ENCODE data around the gene SNRPA. TPM values are rescaled to one million over a fixed set of nuclear protein-coding genes. Genes with fewer than 3 reads are reported as not detected.
A peak's percentile ranks its signal among the peaks of the same experiment; 100 is the strongest.

Gene SNRPA
- total and polyA plus RNA-seq, 2 donors, result 58.4 to 60.9 TPM

DNA sequence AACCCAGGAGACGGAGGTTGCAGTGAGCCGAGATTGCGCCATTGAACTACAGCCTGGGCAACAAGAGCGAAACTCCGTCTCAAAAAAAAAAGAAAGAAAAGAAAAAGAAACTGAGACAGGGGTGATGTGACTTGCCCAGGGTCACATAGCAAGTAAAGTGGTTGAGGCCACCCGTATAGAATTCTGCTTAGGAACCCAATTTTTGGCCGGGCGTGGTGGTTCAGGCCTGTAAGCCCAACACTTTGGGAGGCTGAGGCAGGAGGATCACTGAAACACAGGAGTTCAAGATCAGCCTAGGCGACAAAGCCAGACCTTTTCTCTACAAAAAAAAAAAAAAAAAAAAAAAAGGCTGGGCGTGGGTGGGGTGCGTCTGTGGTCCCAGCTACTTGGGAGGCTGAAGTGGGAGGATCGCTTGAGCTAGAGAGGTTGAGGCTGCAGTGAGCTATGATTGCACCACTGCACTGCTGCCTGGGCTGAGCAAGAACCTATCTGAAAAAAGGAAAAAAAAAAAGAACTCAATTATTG lies 1.3 kb downstream of the SNRPA start:
- no peak for DNase-seq (ENCODE audit: low read depth in 6 of 9, low spot score in 9 of 9)
- H3K27ac ChIP-seq (ENCODE audit: low read depth in 1 of 2, low read length in 1 of 2), result no peak overlapping the region
- H3K9me3 ChIP-seq (ENCODE audit: control insufficient read depth in 2 of 2, insufficient read depth in 1 of 2, low read length in 1 of 2), result no peaks in the 10 kb centered on the region
- no peaks in the 10 kb centered on the region for H3K27me3 ChIP-seq (ENCODE audit: control insufficient read depth in 2 of 2, insufficient read depth in 1 of 2, low read length in 1 of 2)
- H3K4me1 ChIP-seq (ENCODE audit: control insufficient read depth in 2 of 2, insufficient read depth in 2 of 2, low read length in 2 of 2), result peaks cover 12 to 46% of the 10 kb centered on the region in 2 donors
- WGBS, result 88% methylated on average over 12 of the region's 12 CpGs
- H3K36me3 ChIP-seq (ENCODE audit: control insufficient read depth in 2 of 2, insufficient read depth in 2 of 2, low read length in 1 of 2), result peaks cover 25 to 32% of the 10 kb centered on the region in 2 donors
- H3K4me3 ChIP-seq (ENCODE audit: low read length in 2 of 2), result peak overlapping the region; percentile 65 to 66

DNA sequence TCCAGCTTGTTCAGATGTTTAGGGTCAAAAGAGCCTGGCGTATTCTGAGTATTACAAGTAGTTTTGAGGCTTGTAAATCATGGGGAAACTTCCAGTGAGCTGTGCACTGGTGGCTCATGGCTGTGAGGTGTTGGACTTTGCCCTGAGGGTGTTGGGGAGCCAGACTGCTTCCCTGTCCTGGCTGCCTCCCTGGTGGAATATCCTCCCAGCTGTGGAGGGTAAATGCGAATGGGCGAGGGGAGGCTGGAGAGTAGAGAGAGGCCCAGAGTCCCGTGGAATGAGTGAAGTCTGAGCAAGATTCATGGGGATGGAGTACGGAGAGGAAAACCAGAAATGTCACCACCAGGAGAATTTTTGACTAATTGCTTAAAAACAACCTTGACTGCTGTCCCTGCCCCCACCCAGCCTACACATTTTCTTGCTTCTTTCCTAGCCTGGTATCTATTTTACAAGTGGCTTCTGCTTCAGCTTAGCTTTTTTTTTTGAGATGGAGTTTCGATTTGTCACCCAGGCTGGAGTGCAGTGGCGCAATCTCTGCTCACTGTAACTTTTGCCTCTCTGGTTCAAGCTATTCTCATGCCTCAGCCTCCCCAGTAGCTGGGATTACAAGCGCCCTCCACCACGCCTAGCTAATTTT lies 3.7 kb downstream of the SNRPA start:
- peak overlapping the region; percentile 34 to 58 for H3K27ac ChIP-seq (ENCODE audit: low read depth in 1 of 2, low read length in 1 of 2)
- 87% methylated on average over 9 of the region's 9 CpGs for WGBS
- peak overlapping the region in 1 of 2 donors; percentile 2 for H3K4me3 ChIP-seq (ENCODE audit: low read length in 2 of 2)
- H3K36me3 ChIP-seq (ENCODE audit: control insufficient read depth in 2 of 2, insufficient read depth in 2 of 2, low read length in 1 of 2), result peaks cover 43 to 51% of the 10 kb centered on the region in 2 donors
- no peak for DNase-seq (ENCODE audit: low read depth in 6 of 9, low spot score in 9 of 9)
- peaks cover 9 to 41% of the 10 kb centered on the region in 2 donors for H3K4me1 ChIP-seq (ENCODE audit: control insufficient read depth in 2 of 2, insufficient read depth in 2 of 2, low read length in 2 of 2)
- no peaks in the 10 kb centered on the region for H3K9me3 ChIP-seq (ENCODE audit: control insufficient read depth in 2 of 2, insufficient read depth in 1 of 2, low read length in 1 of 2)
- H3K27me3 ChIP-seq (ENCODE audit: control insufficient read depth in 2 of 2, insufficient read depth in 1 of 2, low read length in 1 of 2), result no peaks in the 10 kb centered on the region

DNA sequence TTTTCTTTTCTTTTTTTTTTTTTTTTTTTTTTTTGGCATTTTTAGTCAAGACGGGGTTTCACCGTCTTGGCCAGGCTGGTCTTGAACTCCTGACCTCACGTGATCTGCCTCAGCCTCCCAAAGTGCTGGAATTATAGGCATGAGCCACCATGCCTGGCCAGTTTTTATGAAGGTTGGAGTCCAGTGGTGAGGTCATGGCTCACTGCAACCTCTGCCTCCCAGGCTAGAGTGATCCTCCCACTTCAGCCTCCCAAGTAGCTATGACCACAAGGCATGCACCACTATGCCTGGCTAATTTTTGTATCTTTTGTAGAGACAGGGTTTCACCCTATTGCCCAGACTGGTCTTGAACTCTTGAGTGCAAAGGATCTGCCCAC lies 4.2 kb downstream of the SNRPA start:
- Histone ChIP-seq H3K27me3 (ENCODE audit: control insufficient read depth in 2 of 2, insufficient read depth in 1 of 2, low read length in 1 of 2) (no peaks in the 10 kb centered on the region), H3K4me3 (ENCODE audit: low read length in 2 of 2) (no peak overlapping the region), H3K36me3 (ENCODE audit: control insufficient read depth in 2 of 2, insufficient read depth in 2 of 2, low read length in 1 of 2) (peaks cover 48 to 56% of the 10 kb centered on the region in 2 donors), H3K9me3 (ENCODE audit: control insufficient read depth in 2 of 2, insufficient read depth in 1 of 2, low read length in 1 of 2) (no peaks in the 10 kb centered on the region), H3K27ac (ENCODE audit: low read depth in 1 of 2, low read length in 1 of 2) (peak overlapping the region in 1 of 2 donors; percentile 26), H3K4me1 (ENCODE audit: control insufficient read depth in 2 of 2, insufficient read depth in 2 of 2, low read length in 2 of 2) (peaks cover 5 to 36% of the 10 kb centered on the region in 2 donors)
- 99% methylated on average over 3 of the region's 3 CpGs for WGBS
- DNase-seq (ENCODE audit: low read depth in 6 of 9, low spot score in 9 of 9), result no peak

DNA sequence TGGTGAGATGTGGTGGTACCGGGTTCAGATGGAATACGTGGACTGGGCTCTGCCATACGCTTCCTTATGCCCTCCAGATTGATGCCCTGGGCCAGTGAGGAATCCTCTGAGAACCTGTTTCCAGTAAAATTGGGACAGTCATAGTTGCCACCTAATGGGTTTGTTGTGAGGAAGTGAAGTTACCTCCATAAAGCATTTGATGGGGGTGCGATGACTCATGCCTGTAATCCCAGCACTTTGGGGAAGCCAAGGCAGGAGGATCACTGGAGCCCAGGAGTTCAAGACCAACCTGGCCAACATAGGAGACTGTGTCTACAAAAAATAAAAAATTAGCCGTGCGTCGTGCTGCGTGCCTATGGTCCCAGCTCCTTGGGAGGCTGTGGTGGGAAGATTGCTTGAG lies 4.8 kb downstream of the SNRPA start:
- no peak overlapping the region for H3K27ac ChIP-seq (ENCODE audit: low read depth in 1 of 2, low read length in 1 of 2)
- no peak overlapping the region for H3K4me3 ChIP-seq (ENCODE audit: low read length in 2 of 2)
- peaks cover 5 to 36% of the 10 kb centered on the region in 2 donors for H3K4me1 ChIP-seq (ENCODE audit: control insufficient read depth in 2 of 2, insufficient read depth in 2 of 2, low read length in 2 of 2)
- 98% methylated on average over 8 of the region's 8 CpGs for WGBS
- no peaks in the 10 kb centered on the region for H3K9me3 ChIP-seq (ENCODE audit: control insufficient read depth in 2 of 2, insufficient read depth in 1 of 2, low read length in 1 of 2)
- DNase-seq (ENCODE audit: low read depth in 6 of 9, low spot score in 9 of 9), result no peak
- no peaks in the 10 kb centered on the region for H3K27me3 ChIP-seq (ENCODE audit: control insufficient read depth in 2 of 2, insufficient read depth in 1 of 2, low read length in 1 of 2)
- H3K36me3 ChIP-seq (ENCODE audit: control insufficient read depth in 2 of 2, insufficient read depth in 2 of 2, low read length in 1 of 2), result peaks cover 54 to 62% of the 10 kb centered on the region in 2 donors

DNA sequence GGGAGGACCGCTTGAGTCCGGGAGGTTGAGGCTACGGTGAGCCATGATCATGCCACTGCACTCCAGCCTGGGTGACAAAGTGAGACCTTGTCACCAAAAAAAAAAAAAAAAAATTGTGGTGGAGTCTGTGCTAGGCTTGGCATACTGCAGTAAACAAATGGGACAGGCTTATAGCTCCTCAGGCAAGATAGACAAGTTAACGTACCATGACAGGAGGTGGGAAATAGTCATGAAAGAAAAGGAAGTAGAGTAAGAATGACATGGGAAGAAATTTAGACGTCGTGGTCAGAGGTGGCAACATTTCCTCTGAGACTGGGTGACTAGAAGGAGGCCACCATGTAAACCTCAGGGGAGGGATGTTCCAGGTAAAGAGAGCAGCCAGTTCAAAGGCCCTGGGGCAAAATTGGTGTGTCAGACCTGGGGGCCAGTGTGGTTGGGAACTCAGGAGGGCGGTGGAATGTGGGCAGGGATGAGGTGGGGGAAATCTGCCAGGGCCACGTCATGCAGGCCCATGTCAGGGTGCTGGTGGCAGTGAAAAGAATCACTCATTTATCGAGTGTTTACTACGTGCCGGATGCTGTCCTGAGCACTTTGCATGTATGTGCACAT lies 5.6 kb downstream of the SNRPA start:
- H3K36me3 ChIP-seq (ENCODE audit: control insufficient read depth in 2 of 2, insufficient read depth in 2 of 2, low read length in 1 of 2), result peaks cover 61 to 70% of the 10 kb centered on the region in 2 donors
- DNase-seq (ENCODE audit: low read depth in 6 of 9, low spot score in 9 of 9), result no peak
- WGBS, result 89% methylated on average over 11 of the region's 11 CpGs
- no peak overlapping the region for H3K4me3 ChIP-seq (ENCODE audit: low read length in 2 of 2)
- H3K4me1 ChIP-seq (ENCODE audit: control insufficient read depth in 2 of 2, insufficient read depth in 2 of 2, low read length in 2 of 2), result peaks cover 5 to 35% of the 10 kb centered on the region in 2 donors
- H3K27me3 ChIP-seq (ENCODE audit: control insufficient read depth in 2 of 2, insufficient read depth in 1 of 2, low read length in 1 of 2), result no peaks in the 10 kb centered on the region
- no peak overlapping the region for H3K27ac ChIP-seq (ENCODE audit: low read depth in 1 of 2, low read length in 1 of 2)
- H3K9me3 ChIP-seq (ENCODE audit: control insufficient read depth in 2 of 2, insufficient read depth in 1 of 2, low read length in 1 of 2), result no peaks in the 10 kb centered on the region

DNA sequence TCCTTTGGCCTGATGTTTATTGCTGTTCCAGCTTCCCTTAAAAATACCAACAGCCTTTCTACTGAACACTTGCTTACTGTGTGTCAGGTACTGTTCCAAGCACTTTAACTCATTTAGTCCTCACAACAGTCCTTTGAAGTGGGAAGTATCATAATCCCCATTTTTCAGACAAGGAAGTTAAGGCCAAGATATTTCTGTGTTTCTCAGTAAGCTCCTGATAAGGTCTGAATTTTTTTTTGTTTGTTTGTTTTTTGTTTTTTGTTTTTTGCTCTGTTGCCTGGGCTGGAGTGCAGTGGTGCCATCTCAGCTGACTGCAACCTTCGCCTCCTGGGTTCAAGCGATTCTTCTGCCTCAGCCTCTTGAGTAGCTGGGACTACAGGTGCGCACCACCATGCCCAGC lies 7.5 kb downstream of the SNRPA start:
- WGBS, result 97% methylated on average over 3 of the region's 3 CpGs
- H3K36me3 ChIP-seq (ENCODE audit: control insufficient read depth in 2 of 2, insufficient read depth in 2 of 2, low read length in 1 of 2), result peaks cover 80 to 88% of the 10 kb centered on the region in 2 donors

DNA sequence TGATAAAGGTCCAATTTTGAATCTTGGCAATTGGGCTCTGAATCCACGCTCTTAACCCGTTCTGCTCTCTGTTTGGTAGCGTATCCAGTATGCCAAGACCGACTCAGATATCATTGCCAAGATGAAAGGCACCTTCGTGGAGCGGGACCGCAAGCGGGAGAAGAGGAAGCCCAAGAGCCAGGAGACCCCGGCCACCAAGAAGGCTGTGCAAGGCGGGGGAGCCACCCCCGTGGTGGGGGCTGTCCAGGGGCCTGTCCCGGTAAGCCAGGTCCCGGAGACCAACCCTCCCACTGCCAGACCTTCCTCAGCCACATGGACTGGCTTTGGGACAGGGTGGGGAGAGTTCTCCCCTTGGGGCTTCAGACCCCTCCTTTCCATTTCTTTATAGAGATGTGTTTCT lies 8.3 kb downstream of the SNRPA start:
- 97% methylated on average over 13 of the region's 13 CpGs for WGBS
- H3K4me1 ChIP-seq (ENCODE audit: control insufficient read depth in 2 of 2, insufficient read depth in 2 of 2, low read length in 2 of 2), result peaks cover 5 to 18% of the 10 kb centered on the region in 2 donors
- no peak overlapping the region for H3K4me3 ChIP-seq (ENCODE audit: low read length in 2 of 2)
- peaks cover 85 to 95% of the 10 kb centered on the region in 2 donors for H3K36me3 ChIP-seq (ENCODE audit: control insufficient read depth in 2 of 2, insufficient read depth in 2 of 2, low read length in 1 of 2)
- H3K9me3 ChIP-seq (ENCODE audit: control insufficient read depth in 2 of 2, insufficient read depth in 1 of 2, low read length in 1 of 2), result no peaks in the 10 kb centered on the region
- H3K27me3 ChIP-seq (ENCODE audit: control insufficient read depth in 2 of 2, insufficient read depth in 1 of 2, low read length in 1 of 2), result no peaks in the 10 kb centered on the region
- DNase-seq (ENCODE audit: low read depth in 6 of 9, low spot score in 9 of 9), result no peak
- H3K27ac ChIP-seq (ENCODE audit: low read depth in 1 of 2, low read length in 1 of 2), result no peak overlapping the region

More for the DNA sequence above, 7.5 kb downstream of the SNRPA start:
- Histone ChIP-seq H3K9me3 (ENCODE audit: control insufficient read depth in 2 of 2, insufficient read depth in 1 of 2, low read length in 1 of 2) (no peaks in the 10 kb centered on the region), H3K27me3 (ENCODE audit: control insufficient read depth in 2 of 2, insufficient read depth in 1 of 2, low read length in 1 of 2) (no peaks in the 10 kb centered on the region), H3K4me1 (ENCODE audit: control insufficient read depth in 2 of 2, insufficient read depth in 2 of 2, low read length in 2 of 2) (peaks cover 5 to 21% of the 10 kb centered on the region in 2 donors), H3K4me3 (ENCODE audit: low read length in 2 of 2) (no peak overlapping the region), H3K27ac (ENCODE audit: low read depth in 1 of 2, low read length in 1 of 2) (no peak overlapping the region)
- no peak for DNase-seq (ENCODE audit: low read depth in 6 of 9, low spot score in 9 of 9)

DNA sequence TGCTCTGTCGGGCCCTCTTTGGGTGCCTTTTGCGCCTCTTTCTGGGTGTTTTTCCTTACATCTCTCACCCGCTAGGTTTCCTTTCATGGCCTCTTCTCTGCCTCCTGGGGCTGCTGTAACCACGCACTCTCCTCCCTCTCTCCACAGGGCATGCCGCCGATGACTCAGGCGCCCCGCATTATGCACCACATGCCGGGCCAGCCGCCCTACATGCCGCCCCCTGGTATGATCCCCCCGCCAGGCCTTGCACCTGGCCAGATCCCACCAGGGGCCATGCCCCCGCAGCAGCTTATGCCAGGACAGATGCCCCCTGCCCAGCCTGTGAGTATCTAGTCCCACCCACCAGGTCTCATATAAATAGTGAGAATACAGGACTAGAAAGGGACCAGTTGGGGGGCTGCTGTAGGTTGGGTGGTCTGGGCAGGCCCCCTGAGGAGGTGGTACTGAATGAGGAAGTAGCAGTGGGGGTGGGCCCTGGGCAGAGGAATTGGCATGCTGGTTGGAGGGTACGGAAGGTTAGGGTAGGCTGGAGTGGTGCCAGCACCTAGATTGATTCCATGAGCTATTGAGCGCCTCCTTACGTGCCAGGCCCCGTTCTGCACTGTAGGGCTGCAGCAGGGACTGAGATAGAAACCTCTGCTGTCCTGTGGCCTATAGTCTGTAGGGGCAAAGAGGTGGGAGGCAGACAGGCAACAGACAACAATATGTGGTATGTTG lies 11.9 kb downstream of the SNRPA start:
- no peak overlapping the region for H3K27ac ChIP-seq (ENCODE audit: low read depth in 1 of 2, low read length in 1 of 2)
- H3K4me3 ChIP-seq (ENCODE audit: low read length in 2 of 2), result no peak overlapping the region
- peaks cover 81 to 87% of the 10 kb centered on the region in 2 donors for H3K36me3 ChIP-seq (ENCODE audit: control insufficient read depth in 2 of 2, insufficient read depth in 2 of 2, low read length in 1 of 2)
- no peaks in the 10 kb centered on the region for H3K9me3 ChIP-seq (ENCODE audit: control insufficient read depth in 2 of 2, insufficient read depth in 1 of 2, low read length in 1 of 2)
- H3K27me3 ChIP-seq (ENCODE audit: control insufficient read depth in 2 of 2, insufficient read depth in 1 of 2, low read length in 1 of 2), result no peaks in the 10 kb centered on the region
- WGBS, result 96% methylated on average over 17 of the region's 17 CpGs
- no peak for DNase-seq (ENCODE audit: low read depth in 6 of 9, low spot score in 9 of 9)
- H3K4me1 ChIP-seq (ENCODE audit: control insufficient read depth in 2 of 2, insufficient read depth in 2 of 2, low read length in 2 of 2), result peaks cover 3 to 11% of the 10 kb centered on the region in 2 donors

DNA sequence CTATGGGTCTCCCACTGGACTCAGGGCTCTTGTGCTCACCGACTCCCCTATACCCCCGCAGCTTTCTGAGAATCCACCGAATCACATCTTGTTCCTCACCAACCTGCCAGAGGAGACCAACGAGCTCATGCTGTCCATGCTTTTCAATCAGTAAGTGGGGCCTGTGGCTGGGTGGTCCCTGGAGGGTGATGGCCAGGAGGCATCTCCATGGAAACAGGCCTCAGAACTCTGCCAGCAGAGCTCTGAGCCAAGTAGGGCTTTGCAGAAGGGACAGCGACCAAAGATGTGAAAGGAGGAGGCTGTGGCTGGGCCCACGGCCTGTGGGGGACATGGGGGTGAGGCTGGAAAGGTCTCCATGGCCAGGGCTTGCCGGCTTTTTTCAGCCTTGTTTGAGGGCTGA lies 12.5 kb downstream of the SNRPA start:
- Histone ChIP-seq H3K36me3 (ENCODE audit: control insufficient read depth in 2 of 2, insufficient read depth in 2 of 2, low read length in 1 of 2) (peaks cover 76 to 84% of the 10 kb centered on the region in 2 donors), H3K27ac (ENCODE audit: low read depth in 1 of 2, low read length in 1 of 2) (no peak overlapping the region), H3K4me1 (ENCODE audit: control insufficient read depth in 2 of 2, insufficient read depth in 2 of 2, low read length in 2 of 2) (peaks cover 3 to 11% of the 10 kb centered on the region in 2 donors), H3K9me3 (ENCODE audit: control insufficient read depth in 2 of 2, insufficient read depth in 1 of 2, low read length in 1 of 2) (no peaks in the 10 kb centered on the region), H3K27me3 (ENCODE audit: control insufficient read depth in 2 of 2, insufficient read depth in 1 of 2, low read length in 1 of 2) (no peaks in the 10 kb centered on the region), H3K4me3 (ENCODE audit: low read length in 2 of 2) (no peak overlapping the region)
- DNase-seq (ENCODE audit: low read depth in 6 of 9, low spot score in 9 of 9), result no peak
- WGBS, result 98% methylated on average over 7 of the region's 7 CpGs
